Smooth muscle cell (in vitro differentiated cells): Measurements from ENCODE around the gene C11orf65. TPM values are rescaled to one million over a fixed set of nuclear protein-coding genes. Genes with fewer than 3 reads are reported as not detected.

ENCODE experiments used
- DNase-seq: peaks from one replicate; lab custom pipeline; 2025; ENCODE audit not compliant: unreplicated experiment; lab: John Stamatoyannopoulos, UW
- H2AFZ ChIP-seq: fragments of 200-600 bp; sonication (generic); 2 replicates; pipeline ENCODE4 v1.6.0; 2016; ENCODE audit warnings: antibody characterized with exemption, low read depth, mild to moderate bottlenecking
- H3F3A ChIP-seq: fragments of 200-600 bp; sonication (generic); 2 replicates; pipeline ENCODE4 v1.6.0; 2017; ENCODE audit warnings: antibody characterized with exemption, low read depth
- H3K27ac ChIP-seq: fragments of 200-600 bp; sonication (generic); 2 replicates; pipeline ENCODE4 v1.5.1; 2016; ENCODE audit warnings: low read depth, mild to moderate bottlenecking
- H3K27me3 ChIP-seq: fragments of 200-600 bp; sonication (generic); 2 replicates; pipeline ENCODE4 v1.6.1; 2016; ENCODE audit warnings: low read depth, mild to moderate bottlenecking
- H3K36me3 ChIP-seq: fragments of 200-600 bp; sonication (generic); 2 replicates; pipeline ENCODE4 v1.5.1; 2016; ENCODE audit warnings: low read depth
- H3K4me1 ChIP-seq: fragments of 200-600 bp; sonication (generic); 2 replicates; pipeline ENCODE4 v1.5.1; 2016; ENCODE audit warnings: low read depth
- H3K4me2 ChIP-seq: fragments of 200-600 bp; sonication (generic); 2 replicates; pipeline ENCODE4 v1.6.0; 2016; ENCODE audit warnings: mild to moderate bottlenecking
- H3K4me3 ChIP-seq: fragments of 200-600 bp; sonication (generic); 2 replicates; pipeline ENCODE4 v1.5.1; 2016; ENCODE audit warnings: mild to moderate bottlenecking
- H3K79me2 ChIP-seq: fragments of 200-600 bp; sonication (generic); 2 replicates; pipeline ENCODE4 v1.6.0; 2016; ENCODE audit warnings: low read depth, mild to moderate bottlenecking
- H3K9ac ChIP-seq: fragments of 200-600 bp; sonication (generic); 2 replicates; pipeline ENCODE4 v1.6.0; 2016; ENCODE audit warnings: low read depth
- H3K9me3 ChIP-seq: fragments of 200-600 bp; sonication (generic); replicated peaks from 2 replicates; pipeline ENCODE4 v1.5.1; 2016; ENCODE audit warnings: low read depth
- H4K20me1 ChIP-seq: fragments of 200-600 bp; sonication (generic); 2 replicates; pipeline ENCODE4 v1.6.0; 2016; ENCODE audit warnings: low read depth
- CTCF ChIP-seq: fragments of 200-600 bp; sonication (generic); IDR thresholded peaks from 2 replicates; pipeline ENCODE4 v1.5.1; 2017; ENCODE audit warnings: borderline replicate concordance, mild to moderate bottlenecking, antibody characterized with exemption; ENCODE audit not compliant: insufficient read depth, poor library complexity, severe bottlenecking
- WGBS: methylation state at CpG from one replicate; pipeline ENCODE4 v1.1.7; 2016; ENCODE audit warnings: low lambda C conversion rate; 5-methylcytosine and 5-hydroxymethylcytosine counted together
- polyA plus RNA-seq: library from polyadenylated mRNA; unstranded; fragments of >200 nt; fragmentation: Nextera tagmentation; extraction: Ambion mirVana; gene quantifications from 2 replicates; pipeline ENCODE4 v1.2.1, GENCODE V29; 2016
- total RNA-seq: library from RNA; depleted of rRNA; stranded (reverse); fragments of >200 nt; gene quantifications from 2 replicates; pipeline ENCODE4 v1.2.3, GENCODE V29; 2014

C11orf65 gene
- total and polyA plus RNA-seq, 2 experiments from 2014 or later = 1.9 TPM

- H3K4me1 ChIP-seq = no peaks in the 10 kb centered on the region
- H3F3A ChIP-seq = no peaks in the 10 kb centered on the region
- no peak overlapping the region for H3K27ac ChIP-seq
- no peaks in the 10 kb centered on the region for H3K36me3 ChIP-seq
- H3K9ac ChIP-seq = no peak overlapping the region
- no peaks in the 10 kb centered on the region for H3K9me3 ChIP-seq
- no peak for DNase-seq
- H3K79me2 ChIP-seq = no peaks in the 10 kb centered on the region
- no peak overlapping the region for H3K4me2 ChIP-seq
- no peaks in the 10 kb centered on the region for H3K27me3 ChIP-seq
- no peaks in the 10 kb centered on the region for H4K20me1 ChIP-seq
- no peak overlapping the region for H2AFZ ChIP-seq
- 90% methylated on average over 2 of the region's 2 CpGs for WGBS
- no peak for TF ChIP-seq CTCF
- no peak overlapping the region for H3K4me3 ChIP-seq
These were observed 103.2 kb downstream of the C11orf65 start for GRCh38 chr11:108364159-108364558.

DNA sequence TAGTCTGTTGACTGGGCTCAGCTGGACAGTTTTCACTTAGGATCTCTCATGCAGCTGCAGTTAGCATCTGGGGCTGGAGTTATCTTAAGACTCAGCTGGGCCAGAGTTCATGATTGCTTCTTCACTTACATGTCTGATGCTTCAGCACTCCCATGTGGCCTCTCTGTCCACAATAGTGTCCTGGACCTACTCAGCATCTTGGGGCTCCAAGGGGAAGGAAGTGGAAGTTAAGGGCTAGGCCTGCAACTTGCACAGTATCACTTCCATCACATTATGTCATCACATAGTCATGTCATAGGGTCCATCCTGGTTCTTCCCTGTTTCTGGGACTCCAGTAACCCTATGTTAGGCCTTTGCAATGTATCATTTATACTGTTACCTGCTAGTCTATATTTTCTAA lies 115.9 kb downstream of the C11orf65 start:
- Histone ChIP-seq H3K79me2 (no peaks in the 10 kb centered on the region), H4K20me1 (no peaks in the 10 kb centered on the region), H3K9ac (no peak overlapping the region), H3K4me1 (no peaks in the 10 kb centered on the region), H3F3A (no peaks in the 10 kb centered on the region), H3K27ac (no peak overlapping the region), H3K36me3 (peaks cover 8% of the 10 kb centered on the region), H3K4me2 (no peak overlapping the region), H2AFZ (no peak overlapping the region), H3K4me3 (no peak overlapping the region), H3K9me3 (no peaks in the 10 kb centered on the region), H3K27me3 (no peaks in the 10 kb centered on the region)
- DNase-seq = no peak
- no peak for TF ChIP-seq CTCF

- DNase-seq = no peak
- H3K9ac ChIP-seq = no peak overlapping the region
- H3K36me3 ChIP-seq = peaks cover 8% of the 10 kb centered on the region
- no peaks in the 10 kb centered on the region for H4K20me1 ChIP-seq
- H3K27ac ChIP-seq = no peak overlapping the region
- no peaks in the 10 kb centered on the region for H3K79me2 ChIP-seq
- H3K4me1 ChIP-seq = no peaks in the 10 kb centered on the region
- TF ChIP-seq CTCF = no peak
- H3F3A ChIP-seq = no peaks in the 10 kb centered on the region
- H2AFZ ChIP-seq = no peak overlapping the region
- no peaks in the 10 kb centered on the region for H3K27me3 ChIP-seq
- H3K4me3 ChIP-seq = no peak overlapping the region
- H3K4me2 ChIP-seq = no peak overlapping the region
- H3K9me3 ChIP-seq = no peaks in the 10 kb centered on the region
These were observed 120.9 kb downstream of the C11orf65 start for GRCh38 chr11:108346451-108346850.

DNA sequence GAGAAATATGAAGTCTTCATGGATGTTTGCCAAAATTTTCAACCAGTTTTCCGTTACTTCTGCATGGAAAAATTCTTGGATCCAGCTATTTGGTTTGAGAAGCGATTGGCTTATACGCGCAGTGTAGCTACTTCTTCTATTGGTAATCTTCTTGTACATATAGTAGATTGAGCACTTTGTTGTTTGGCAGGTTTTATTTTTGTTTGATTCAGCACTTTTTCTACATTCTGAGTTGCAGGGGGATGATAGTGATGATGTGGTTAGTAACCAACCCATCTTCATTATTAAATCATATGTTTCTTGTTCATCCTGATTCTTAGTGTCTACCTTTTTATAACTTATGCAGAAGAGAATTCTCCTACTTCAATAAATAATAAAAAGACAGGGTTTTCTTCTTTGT lies 121.6 kb downstream of the C11orf65 start:
- no peak for TF ChIP-seq CTCF
- over 99% methylated on average over 4 of the region's 4 CpGs for WGBS
- Histone ChIP-seq H3K9me3 (no peaks in the 10 kb centered on the region), H3F3A (no peaks in the 10 kb centered on the region), H3K79me2 (no peaks in the 10 kb centered on the region), H3K4me2 (no peak overlapping the region), H3K27me3 (no peaks in the 10 kb centered on the region), H3K4me1 (no peaks in the 10 kb centered on the region), H2AFZ (no peak overlapping the region), H4K20me1 (no peaks in the 10 kb centered on the region), H3K4me3 (no peak overlapping the region), H3K27ac (no peak overlapping the region), H3K36me3 (peaks cover 8% of the 10 kb centered on the region), H3K9ac (no peak overlapping the region)
- DNase-seq = no peak
